HEK293T (cell line): ENCODE results near the gene PCNX2.

ENCODE experiments used
- CTCF ChIA-PET: fragments of 350-600 bp; formaldehyde crosslinking; extraction: SDS; loops from one replicate; lab custom pipeline; 2021; ENCODE audit warnings: antibody characterized with exemption, inconsistent platforms; lab: Yijun Ruan, JAX
- POLR2A ChIA-PET: fragments of 350-600 bp; formaldehyde crosslinking; extraction: SDS; loops from one replicate; lab custom pipeline; 2020; ENCODE audit warnings: antibody characterized with exemption, inconsistent platforms; lab: Yijun Ruan, JAX
- DNase-seq: peaks from one replicate; pipeline ENCODE4 v3.0.0; 2012; ENCODE audit warnings: mixed read lengths; ENCODE audit errors: extremely low spot score
- ARNT ChIP-seq: fragments of 450-650 bp; IDR thresholded peaks from 2 replicates; pipeline ENCODE4 v1.6.1; 2017; ENCODE audit warnings: mild to moderate bottlenecking
- BHLHE40 ChIP-seq: fragments of 450-650 bp; IDR thresholded peaks from 2 replicates; pipeline ENCODE4 v1.6.1; 2016; ENCODE audit warnings: mild to moderate bottlenecking, moderate library complexity, borderline replicate concordance
- CTBP1 ChIP-seq: fragments of 450-650 bp; IDR thresholded peaks from 2 replicates; pipeline ENCODE4 v1.6.1; 2016; ENCODE audit warnings: borderline replicate concordance
- ELF4 ChIP-seq: fragments of 450-650 bp; IDR thresholded peaks from 2 replicates; pipeline ENCODE4 v1.6.1; 2017; ENCODE audit warnings: antibody characterized with exemption
- FOXA1 ChIP-seq: fragments of 450-650 bp; IDR thresholded peaks from 2 replicates; pipeline ENCODE4 v1.6.1; 2016; ENCODE audit warnings: mild to moderate bottlenecking
- FOXK2 ChIP-seq: fragments of 450-650 bp; IDR thresholded peaks from 2 replicates; pipeline ENCODE4 v1.6.1; 2016; ENCODE audit warnings: mild to moderate bottlenecking
- FOXM1 ChIP-seq: fragments of 450-650 bp; IDR thresholded peaks from 2 replicates; pipeline ENCODE4 v1.6.1; 2017; ENCODE audit warnings: mild to moderate bottlenecking, borderline replicate concordance
- HDGF ChIP-seq: fragments of 450-650 bp; IDR thresholded peaks from 2 replicates; pipeline ENCODE4 v1.6.1; 2017; ENCODE audit warnings: antibody characterized with exemption, borderline replicate concordance
- L3MBTL2 ChIP-seq: fragments of 450-650 bp; conservative IDR thresholded peaks from 2 replicates; pipeline ENCODE4 v1.6.1; 2016; ENCODE audit warnings: mild to moderate bottlenecking
- LEF1 ChIP-seq: fragments of 450-650 bp; IDR thresholded peaks from 2 replicates; pipeline ENCODE4 v1.6.1; 2017; ENCODE audit warnings: mild to moderate bottlenecking, borderline replicate concordance
- NFRKB ChIP-seq: fragments of 450-650 bp; IDR thresholded peaks from 2 replicates; pipeline ENCODE4 v1.6.1; 2016; ENCODE audit warnings: mild to moderate bottlenecking, moderate library complexity
- SP1 ChIP-seq: fragments of 450-650 bp; IDR thresholded peaks from 2 replicates; pipeline ENCODE4 v1.6.1; 2017
- SUZ12 ChIP-seq: fragments of 450-650 bp; IDR thresholded peaks from 2 replicates; pipeline ENCODE4 v1.6.1; 2016; ENCODE audit warnings: mild to moderate bottlenecking
- TARDBP ChIP-seq: fragments of 450-650 bp; IDR thresholded peaks from 2 replicates; pipeline ENCODE4 v1.6.1; 2016
- ZNF384 ChIP-seq: fragments of 450-650 bp; IDR thresholded peaks from 2 replicates; pipeline ENCODE4 v1.6.1; 2016
- TF ChIP-seq, protein P1 (sequence below): fragments of 450-650 bp; IDR thresholded peaks from 2 replicates; pipeline ENCODE4 v1.6.1; 2016

The PCNX2 gene

DNA sequence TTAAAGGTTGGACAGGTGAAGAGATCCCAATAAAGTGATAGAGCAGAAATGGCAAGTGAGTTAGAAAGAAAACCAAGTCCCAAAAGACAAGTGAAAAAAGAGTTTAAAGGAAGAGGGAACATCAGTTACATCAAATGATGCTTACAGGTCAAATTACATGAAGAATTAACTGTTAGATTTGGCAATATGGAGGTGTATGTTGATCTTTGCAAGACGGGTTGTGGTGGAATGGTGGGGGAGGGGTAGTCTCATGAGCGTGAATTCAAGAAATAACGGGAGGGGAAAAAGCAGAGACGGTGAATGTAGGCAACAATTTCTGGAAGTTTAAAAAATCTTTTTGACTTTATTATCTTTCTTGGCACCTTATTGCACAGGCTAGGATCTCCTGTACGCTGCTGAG lies 268.5 kb downstream of the PCNX2 start:
- DNase-seq, result no peak
- CTCF ChIA-PET, result no interaction called here
- POLR2A ChIA-PET, result no interaction called here
- TF ChIP-seq L3MBTL2 (no peak), SP1 (no peak), FOXA1 (no peak), SUZ12 (no peak), FOXM1 (no peak), HDGF (no peak), ARNT (no peak), FOXK2 (no peak), ELF4 (no peak), LEF1 (no peak), CTBP1 (no peak), TARDBP (no peak), BHLHE40 (no peak), NFRKB (no peak), ZNF384 (no peak)
- TF ChIP-seq, protein P1, sequence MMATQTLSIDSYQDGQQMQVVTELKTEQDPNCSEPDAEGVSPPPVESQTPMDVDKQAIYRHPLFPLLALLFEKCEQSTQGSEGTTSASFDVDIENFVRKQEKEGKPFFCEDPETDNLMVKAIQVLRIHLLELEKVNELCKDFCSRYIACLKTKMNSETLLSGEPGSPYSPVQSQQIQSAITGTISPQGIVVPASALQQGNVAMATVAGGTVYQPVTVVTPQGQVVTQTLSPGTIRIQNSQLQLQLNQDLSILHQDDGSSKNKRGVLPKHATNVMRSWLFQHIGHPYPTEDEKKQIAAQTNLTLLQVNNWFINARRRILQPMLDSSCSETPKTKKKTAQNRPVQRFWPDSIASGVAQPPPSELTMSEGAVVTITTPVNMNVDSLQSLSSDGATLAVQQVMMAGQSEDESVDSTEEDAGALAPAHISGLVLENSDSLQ, result no peak

DNA sequence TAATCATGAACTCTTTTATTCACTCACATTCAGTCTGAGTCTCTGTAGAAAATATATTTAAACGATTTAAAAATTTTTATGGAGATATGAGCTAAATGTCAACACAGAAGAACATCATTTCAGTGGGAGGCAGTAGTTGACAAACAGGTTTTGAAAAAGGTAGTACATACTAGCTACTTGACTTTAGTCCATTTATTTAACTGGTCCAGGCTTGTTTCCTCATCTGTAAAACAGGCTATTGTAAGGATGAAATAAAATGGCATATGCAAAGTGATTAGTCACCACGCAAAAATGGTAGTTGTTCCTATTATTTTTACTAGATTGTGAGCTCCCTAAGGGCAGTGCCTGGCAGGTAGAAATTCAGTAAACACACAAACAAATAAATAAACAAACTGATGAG lies 270.0 kb downstream of the PCNX2 start:
- CTCF ChIA-PET, result interaction anchor here (0.6 kb wide), 1 partner anchor 71 kb away, joined by 3 read pairs; no protein-coding TSS in a partner anchor
- POLR2A ChIA-PET, result no interaction called here

DNA sequence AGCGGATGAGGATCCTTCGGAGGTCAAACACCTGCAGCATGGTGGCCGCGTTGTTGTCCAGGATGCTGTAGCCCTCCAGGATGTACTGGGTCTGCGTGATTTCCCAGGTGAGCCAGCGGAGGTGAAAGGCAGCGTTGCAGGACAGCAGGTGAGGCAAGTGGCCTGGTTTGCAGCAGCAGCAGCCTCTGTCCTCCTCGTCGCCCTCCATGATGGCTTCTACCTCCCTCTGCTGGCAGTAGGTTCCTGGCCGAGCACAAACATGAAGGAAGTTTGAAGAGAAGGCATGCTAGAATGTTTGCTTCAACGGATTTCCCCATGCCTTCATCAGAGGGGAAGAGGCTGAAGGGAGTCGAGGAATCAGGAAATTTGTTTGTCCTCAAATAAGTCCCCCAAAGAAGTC lies 270.4 kb downstream of the PCNX2 start:
- DNase-seq, result peak; percentile 55
- ChIA-PET CTCF (interaction anchor here (0.6 kb wide), 1 partner anchor 71 kb away, joined by 3 read pairs; no protein-coding TSS in a partner anchor), POLR2A (no interaction called here)
- TF ChIP-seq FOXA1, result no peak
- TF ChIP-seq LEF1, result no peak
- TF ChIP-seq FOXK2, result no peak
- TF ChIP-seq L3MBTL2, result no peak
- no peak for TF ChIP-seq SUZ12
- TF ChIP-seq NFRKB, result no peak
- TF ChIP-seq BHLHE40, result no peak
- TF ChIP-seq ZNF384, result no peak
- no peak for TF ChIP-seq ELF4
- no peak for TF ChIP-seq SP1
- TF ChIP-seq, protein P1, result no peak

More for the DNA sequence above, 270.0 kb downstream of the PCNX2 start:
- TF ChIP-seq ARNT (no peak), FOXA1 (no peak), CTBP1 (no peak), FOXM1 (no peak), TARDBP (no peak), SP1 (no peak), ELF4 (no peak), L3MBTL2 (no peak), NFRKB (no peak), ZNF384 (no peak), SUZ12 (no peak), HDGF (no peak), BHLHE40 (no peak), FOXK2 (no peak), LEF1 (no peak)
- TF ChIP-seq, protein P1, result no peak
- DNase-seq, result no peak

DNA sequence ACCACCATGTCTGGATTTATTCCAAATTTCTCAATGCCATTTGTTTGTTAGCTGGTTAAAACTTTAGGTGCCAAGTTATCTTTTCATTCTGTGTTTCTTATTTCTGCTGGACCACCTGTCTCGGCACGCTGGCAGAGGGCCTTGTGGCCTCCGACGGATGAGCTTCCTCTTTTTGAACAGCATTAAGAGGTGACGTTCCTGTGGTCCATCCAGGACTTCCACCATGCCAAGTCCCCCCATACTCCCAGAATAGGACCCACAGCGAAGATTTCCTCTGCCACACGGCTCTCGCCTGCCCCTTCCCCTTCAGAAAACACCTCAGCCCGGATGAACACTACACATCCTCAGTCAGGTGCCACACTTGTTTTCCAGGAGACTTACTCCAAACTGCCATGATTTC lies 271.3 kb downstream of the PCNX2 start:
- ChIA-PET CTCF (no interaction called here), POLR2A (no interaction called here)
- DNase-seq, result no peak
- no peak for TF ChIP-seq TARDBP
- TF ChIP-seq ARNT, result no peak
- TF ChIP-seq L3MBTL2, result no peak
- no peak for TF ChIP-seq BHLHE40
- TF ChIP-seq, protein P1, result no peak
- TF ChIP-seq ZNF384, result no peak
- TF ChIP-seq SP1, result no peak
- no peak for TF ChIP-seq HDGF
- TF ChIP-seq LEF1, result no peak
- TF ChIP-seq CTBP1, result no peak
- TF ChIP-seq SUZ12, result no peak
- TF ChIP-seq NFRKB, result no peak
- TF ChIP-seq FOXA1, result no peak

DNA sequence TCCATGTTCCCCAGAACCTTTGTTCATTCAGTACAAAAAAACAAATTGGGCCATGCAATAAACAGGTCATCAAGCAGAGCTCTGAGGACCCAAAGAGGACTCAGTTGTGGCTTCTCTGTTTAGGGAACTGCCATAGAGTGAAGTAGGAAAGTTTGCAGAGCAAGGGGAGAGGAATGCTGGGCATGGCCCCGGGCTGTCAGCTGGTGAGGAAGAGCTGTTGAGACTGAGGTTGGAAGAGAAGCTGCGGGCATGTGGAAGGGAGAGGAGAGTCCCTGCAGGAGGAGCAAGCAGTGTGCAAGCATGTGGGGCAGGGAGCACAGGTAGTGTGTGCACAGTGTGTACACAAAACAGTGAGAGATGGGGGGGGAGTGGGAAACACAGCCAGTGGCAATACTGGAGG lies 273.3 kb downstream of the PCNX2 start:
- no peak for TF ChIP-seq ZNF384
- no peak for TF ChIP-seq TARDBP
- no peak for TF ChIP-seq SP1
- TF ChIP-seq NFRKB, result no peak
- no peak for TF ChIP-seq SUZ12
- TF ChIP-seq L3MBTL2, result no peak
- no peak for TF ChIP-seq FOXM1
- no peak for TF ChIP-seq BHLHE40
- TF ChIP-seq FOXK2, result no peak
- TF ChIP-seq, protein P1, result no peak
- TF ChIP-seq LEF1, result no peak
- TF ChIP-seq FOXA1, result no peak
- no peak for TF ChIP-seq HDGF
- no peak for TF ChIP-seq ARNT
- no peak for TF ChIP-seq CTBP1
- no peak for DNase-seq
- CTCF ChIA-PET, result interaction anchor here (0.7 kb wide), 1 partner anchor 40 kb away, joined by 3 read pairs; no protein-coding TSS in a partner anchor
- POLR2A ChIA-PET, result no interaction called here
